SU-DHL-6 (cell line): ENCODE measurements around the gene KLK1.

Source experiments
- H2AFZ ChIP-seq: fragments of 200-600 bp; sonication (generic); 2 replicates; pipeline ENCODE4 v1.6.1; 2014; ENCODE audit warnings: low read depth, mild to moderate bottlenecking, moderate library complexity, mixed read lengths, antibody characterized with exemption, low read length; ENCODE audit not compliant: severe bottlenecking
- H3F3A ChIP-seq: fragments of 200-600 bp; shearing (Covaris generic); 2 replicates; pipeline ENCODE4 v1.6.0; 2016; ENCODE audit warnings: antibody characterized with exemption, mild to moderate bottlenecking; ENCODE audit not compliant: insufficient read depth
- H3K27ac ChIP-seq: fragments of 200-600 bp; sonication (generic); 2 replicates; pipeline ENCODE4 v1.5.1; 2016; ENCODE audit warnings: low read depth, mild to moderate bottlenecking, low read length, moderate library complexity, mixed read lengths
- H3K27me3 ChIP-seq: fragments of 200-600 bp; sonication (generic), shearing (Covaris generic); 2 replicates; pipeline ENCODE4 v1.6.0; 2014; ENCODE audit warnings: mild to moderate bottlenecking, low read length
- H3K36me3 ChIP-seq: fragments of 200-600 bp; sonication (generic); 2 replicates; pipeline ENCODE4 v1.6.1; 2014; ENCODE audit warnings: mild to moderate bottlenecking, low read length, mixed read lengths
- H3K4me2 ChIP-seq: fragments of 300-600, 200-600 bp; shearing (Covaris generic), sonication (generic); 2 replicates; pipeline ENCODE4 v1.6.0; 2014; ENCODE audit warnings: low read length, low read depth, mild to moderate bottlenecking; ENCODE audit not compliant: poor library complexity, severe bottlenecking
- H3K4me3 ChIP-seq: fragments of 200-600 bp; sonication (generic); 2 replicates; pipeline ENCODE4 v1.5.1; 2014; ENCODE audit warnings: antibody characterized with exemption, low read length, mild to moderate bottlenecking, mixed read lengths; ENCODE audit not compliant: insufficient read depth, poor library complexity, severe bottlenecking
- H3K79me2 ChIP-seq: fragments of 200-600 bp; sonication (generic); 2 replicates; pipeline ENCODE4 v1.6.1; 2014; ENCODE audit warnings: mild to moderate bottlenecking, low read length, moderate library complexity; ENCODE audit not compliant: insufficient read depth
- H3K9ac ChIP-seq: fragments of 200-600 bp; sonication (generic); 2 replicates; pipeline ENCODE4 v1.7.0; 2014; ENCODE audit warnings: mild to moderate bottlenecking, low read length
- H3K9me2 ChIP-seq: fragments of 200-600 bp; sonication (generic); replicated peaks from 2 replicates; pipeline ENCODE4 v1.6.1; 2014; ENCODE audit warnings: low read length; ENCODE audit not compliant: insufficient read depth
- H3K9me3 ChIP-seq: fragments of 200-600 bp; sonication (generic); 2 replicates; pipeline ENCODE4 v1.6.1; 2014; ENCODE audit warnings: low read length, mixed read lengths; ENCODE audit not compliant: insufficient read depth
- H4K20me1 ChIP-seq: fragments of 200-600 bp; sonication (generic); 2 replicates; pipeline ENCODE4 v1.6.1; 2014; ENCODE audit warnings: low read depth, mild to moderate bottlenecking, antibody characterized with exemption, low read length, moderate library complexity, mixed read lengths
- EZH2phosphoT487 ChIP-seq: fragments of 200-600 bp; sonication (generic), shearing (Covaris generic); conservative IDR thresholded peaks from 2 replicates; pipeline ENCODE4 v1.6.1; 2018; ENCODE audit warnings: mild to moderate bottlenecking, antibody characterized with exemption, low read length, moderate library complexity, mixed read lengths
- TF ChIP-seq, protein P1 (sequence below): fragments of 200-600 bp; sonication (generic); IDR thresholded peaks from one replicate; pipeline ENCODE4 v1.5.1; 2017; ENCODE audit warnings: antibody characterized with exemption, mild to moderate bottlenecking, low read length, moderate library complexity; ENCODE audit not compliant: insufficient read depth, poor library complexity, severe bottlenecking

The KLK1 gene

DNA sequence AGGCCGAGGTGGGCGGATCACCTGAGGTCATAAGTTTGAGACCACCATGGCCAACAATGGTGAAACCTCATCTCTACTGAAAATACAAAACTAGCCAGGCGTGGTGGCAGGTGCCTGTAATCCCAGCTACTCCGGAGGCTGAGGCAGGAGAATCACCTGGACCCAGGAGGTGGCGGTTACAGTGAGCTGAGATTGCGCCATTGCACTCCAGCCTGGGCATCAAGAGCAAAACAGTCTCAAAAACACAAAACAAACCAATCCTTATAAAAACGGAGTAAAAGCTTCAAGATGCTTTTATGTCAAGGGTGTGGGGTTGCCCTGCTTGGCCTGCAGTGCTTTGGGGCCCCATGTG is 26.2 kb downstream of the KLK1 start:
- H3K27ac ChIP-seq: no peak overlapping the region
- no peak overlapping the region for H2AFZ ChIP-seq
- no peaks in the 10 kb centered on the region for H3K9me2 ChIP-seq
- H3K4me2 ChIP-seq: no peak overlapping the region
- peaks cover 11% of the 10 kb centered on the region for H3K36me3 ChIP-seq
- no peak overlapping the region for H3K4me3 ChIP-seq
- peaks cover 22% of the 10 kb centered on the region for H3K79me2 ChIP-seq
- no peak overlapping the region for H3K9ac ChIP-seq
- no peaks in the 10 kb centered on the region for H3K9me3 ChIP-seq
- H3F3A ChIP-seq: peaks cover 46% of the 10 kb centered on the region
- no peaks in the 10 kb centered on the region for H3K27me3 ChIP-seq
- no peak for TF ChIP-seq EZH2phosphoT487
- TF ChIP-seq, protein P1, sequence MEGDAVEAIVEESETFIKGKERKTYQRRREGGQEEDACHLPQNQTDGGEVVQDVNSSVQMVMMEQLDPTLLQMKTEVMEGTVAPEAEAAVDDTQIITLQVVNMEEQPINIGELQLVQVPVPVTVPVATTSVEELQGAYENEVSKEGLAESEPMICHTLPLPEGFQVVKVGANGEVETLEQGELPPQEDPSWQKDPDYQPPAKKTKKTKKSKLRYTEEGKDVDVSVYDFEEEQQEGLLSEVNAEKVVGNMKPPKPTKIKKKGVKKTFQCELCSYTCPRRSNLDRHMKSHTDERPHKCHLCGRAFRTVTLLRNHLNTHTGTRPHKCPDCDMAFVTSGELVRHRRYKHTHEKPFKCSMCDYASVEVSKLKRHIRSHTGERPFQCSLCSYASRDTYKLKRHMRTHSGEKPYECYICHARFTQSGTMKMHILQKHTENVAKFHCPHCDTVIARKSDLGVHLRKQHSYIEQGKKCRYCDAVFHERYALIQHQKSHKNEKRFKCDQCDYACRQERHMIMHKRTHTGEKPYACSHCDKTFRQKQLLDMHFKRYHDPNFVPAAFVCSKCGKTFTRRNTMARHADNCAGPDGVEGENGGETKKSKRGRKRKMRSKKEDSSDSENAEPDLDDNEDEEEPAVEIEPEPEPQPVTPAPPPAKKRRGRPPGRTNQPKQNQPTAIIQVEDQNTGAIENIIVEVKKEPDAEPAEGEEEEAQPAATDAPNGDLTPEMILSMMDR: no peak
- H4K20me1 ChIP-seq: peaks cover 23% of the 10 kb centered on the region

- peaks cover 7% of the 10 kb centered on the region; the same call in 1 of the 2 replicates for H3K36me3 ChIP-seq
- H3K4me3 ChIP-seq: no peak overlapping the region
- TF ChIP-seq EZH2phosphoT487: no peak
- TF ChIP-seq, protein P1: no peak
- H3K4me2 ChIP-seq: no peak overlapping the region
- no peaks in the 10 kb centered on the region for H3K9me3 ChIP-seq
- H3F3A ChIP-seq: peaks cover 41% of the 10 kb centered on the region
- H3K9ac ChIP-seq: no peak overlapping the region
- no peaks in the 10 kb centered on the region for H3K27me3 ChIP-seq
- H4K20me1 ChIP-seq: peaks cover 18% of the 10 kb centered on the region; the same call in 1 of the 2 replicates
- H3K9me2 ChIP-seq: no peaks in the 10 kb centered on the region
- H2AFZ ChIP-seq: no peak overlapping the region
- H3K27ac ChIP-seq: peak overlapping the region; percentile 20; the same call in 1 of the 2 replicates
- H3K79me2 ChIP-seq: peaks cover 16% of the 10 kb centered on the region
Measured at GRCh38 chr19:50796634-50797428, 26.8 kb downstream of the KLK1 start.

- H3K36me3 ChIP-seq: peaks cover 5% of the 10 kb centered on the region; the same call in 1 of the 2 replicates
Measured at GRCh38 chr19:50796128-50796633, 27.4 kb downstream of the KLK1 start.

More at GRCh38 chr19:50796128-50796633, 27.4 kb downstream of the KLK1 start:
- Histone ChIP-seq H4K20me1 (peaks cover 16% of the 10 kb centered on the region; the same call in 1 of the 2 replicates), H3K27me3 (no peaks in the 10 kb centered on the region), H2AFZ (no peak overlapping the region), H3K9ac (no peak overlapping the region), H3F3A (peaks cover 40% of the 10 kb centered on the region), H3K4me3 (no peak overlapping the region), H3K4me2 (no peak overlapping the region), H3K9me2 (no peaks in the 10 kb centered on the region), H3K79me2 (peaks cover 14% of the 10 kb centered on the region), H3K9me3 (no peaks in the 10 kb centered on the region), H3K27ac (peak overlapping the region; percentile 20; the same call in 1 of the 2 replicates)
- TF ChIP-seq, protein P1: no peak
- TF ChIP-seq EZH2phosphoT487: no peak
